ENCODE results near the gene SCN1B.

GRCh38 chr19:35021596-35021995 lies 8.7 kb upstream of the SCN1B start:
- TF ChIP-seq, protein P1, sequence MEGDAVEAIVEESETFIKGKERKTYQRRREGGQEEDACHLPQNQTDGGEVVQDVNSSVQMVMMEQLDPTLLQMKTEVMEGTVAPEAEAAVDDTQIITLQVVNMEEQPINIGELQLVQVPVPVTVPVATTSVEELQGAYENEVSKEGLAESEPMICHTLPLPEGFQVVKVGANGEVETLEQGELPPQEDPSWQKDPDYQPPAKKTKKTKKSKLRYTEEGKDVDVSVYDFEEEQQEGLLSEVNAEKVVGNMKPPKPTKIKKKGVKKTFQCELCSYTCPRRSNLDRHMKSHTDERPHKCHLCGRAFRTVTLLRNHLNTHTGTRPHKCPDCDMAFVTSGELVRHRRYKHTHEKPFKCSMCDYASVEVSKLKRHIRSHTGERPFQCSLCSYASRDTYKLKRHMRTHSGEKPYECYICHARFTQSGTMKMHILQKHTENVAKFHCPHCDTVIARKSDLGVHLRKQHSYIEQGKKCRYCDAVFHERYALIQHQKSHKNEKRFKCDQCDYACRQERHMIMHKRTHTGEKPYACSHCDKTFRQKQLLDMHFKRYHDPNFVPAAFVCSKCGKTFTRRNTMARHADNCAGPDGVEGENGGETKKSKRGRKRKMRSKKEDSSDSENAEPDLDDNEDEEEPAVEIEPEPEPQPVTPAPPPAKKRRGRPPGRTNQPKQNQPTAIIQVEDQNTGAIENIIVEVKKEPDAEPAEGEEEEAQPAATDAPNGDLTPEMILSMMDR (conservative IDR thresholded peaks at IDR 0.05; ENCODE audit: low read length), result no peak
- TF ChIP-seq EZH2phosphoT487 (IDR thresholded peaks at IDR 0.05; ENCODE audit: borderline replicate concordance), result no peak
